GM10266 (cell line): ENCODE results near the gene NPR2.

Experiments used
- DNase-seq: peaks from one replicate; pipeline ENCODE4 v3.0.0; 2012; ENCODE audit errors: extremely low spot score
- CTCF ChIP-seq: IDR thresholded peaks from 2 replicates; pipeline ENCODE4 v1.5.1; 2012; ENCODE audit warnings: mild to moderate bottlenecking, low read depth; ENCODE audit not compliant: control insufficient read depth, insufficient read depth; ENCODE audit errors: missing control alignments

The NPR2 gene

GRCh38 chr9:35845824-35846771, 54.7 kb downstream of the NPR2 start:
- DNase-seq: no peak

GRCh38 chr9:35847792-35848572, 56.6 kb downstream of the NPR2 start:
- no peak for TF ChIP-seq CTCF

More at GRCh38 chr9:35845824-35846771, 54.7 kb downstream of the NPR2 start:
- no peak for TF ChIP-seq CTCF

GRCh38 chr9:35852267-35852815, 61.0 kb downstream of the NPR2 start:
- TF ChIP-seq CTCF: no peak

More at GRCh38 chr9:35847792-35848572, 56.6 kb downstream of the NPR2 start:
- peak; percentile 89 for DNase-seq

GRCh38 chr9:35852876-35853865, 61.8 kb downstream of the NPR2 start:
- no peak for DNase-seq
- no peak for TF ChIP-seq CTCF

More at GRCh38 chr9:35852267-35852815, 61.0 kb downstream of the NPR2 start:
- no peak for DNase-seq

GRCh38 chr9:35854091-35854762, 62.8 kb downstream of the NPR2 start:
- no peak for DNase-seq
- no peak for TF ChIP-seq CTCF

GRCh38 chr9:35856206-35856605, 64.8 kb downstream of the NPR2 start:
- DNase-seq: no peak
- TF ChIP-seq CTCF: no peak
